ENCODE results near the gene CAPZB.

CAPZB gene

GRCh38 chr1:19435181-19435580 lies 50.2 kb downstream of the CAPZB start:
- Histone ChIP-seq H3K9me3 (ENCODE audit: control insufficient read depth, low read length) (no peaks in the 10 kb centered on the region), H3K36me3 (ENCODE audit: control insufficient read depth, insufficient read depth, low read length, severe bottlenecking) (no peaks in the 10 kb centered on the region), H3K27me3 (replicated peaks; ENCODE audit: control insufficient read depth, insufficient read depth, low read length) (no peaks in the 10 kb centered on the region), H3K4me3 (ENCODE audit: low read length) (peak overlapping the region; percentile 42), H3K9ac (ENCODE audit: low read length) (peak overlapping the region; percentile 46), H3K4me1 (ENCODE audit: control insufficient read depth, insufficient read depth, low read length) (peaks cover 81% of the 10 kb centered on the region)
- DNase-seq (ENCODE audit: low read depth): peak; percentile 90

- Histone ChIP-seq H3K4me1 (ENCODE audit: control insufficient read depth, insufficient read depth, low read length) (peaks cover 77% of the 10 kb centered on the region), H3K9ac (ENCODE audit: low read length) (no peak overlapping the region), H3K36me3 (ENCODE audit: control insufficient read depth, insufficient read depth, low read length, severe bottlenecking) (no peaks in the 10 kb centered on the region), H3K4me3 (ENCODE audit: low read length) (no peak overlapping the region), H3K27me3 (replicated peaks; ENCODE audit: control insufficient read depth, insufficient read depth, low read length) (no peaks in the 10 kb centered on the region), H3K9me3 (ENCODE audit: control insufficient read depth, low read length) (no peaks in the 10 kb centered on the region)
- no peak for DNase-seq (ENCODE audit: low read depth)
These were observed 51.7 kb downstream of the CAPZB start for GRCh38 chr1:19433719-19433998.

- DNase-seq (ENCODE audit: low read depth): no peak
- H3K9me3 ChIP-seq (ENCODE audit: control insufficient read depth, low read length): no peaks in the 10 kb centered on the region
- H3K4me1 ChIP-seq (ENCODE audit: control insufficient read depth, insufficient read depth, low read length): peaks cover 72% of the 10 kb centered on the region
These were observed 52.2 kb downstream of the CAPZB start for GRCh38 chr1:19432943-19433718.

GRCh38 chr1:19430121-19431068 lies 54.9 kb downstream of the CAPZB start:
- H3K4me1 ChIP-seq (ENCODE audit: control insufficient read depth, insufficient read depth, low read length): peaks cover 71% of the 10 kb centered on the region
- H3K36me3 ChIP-seq (ENCODE audit: control insufficient read depth, insufficient read depth, low read length, severe bottlenecking): no peaks in the 10 kb centered on the region
- no peaks in the 10 kb centered on the region for H3K27me3 ChIP-seq (replicated peaks; ENCODE audit: control insufficient read depth, insufficient read depth, low read length)
- peak overlapping the region; percentile 5 for H3K9ac ChIP-seq (ENCODE audit: low read length)
- no peak overlapping the region for H3K4me3 ChIP-seq (ENCODE audit: low read length)
- no peaks in the 10 kb centered on the region for H3K9me3 ChIP-seq (ENCODE audit: control insufficient read depth, low read length)
- DNase-seq (ENCODE audit: low read depth): peak; percentile 61

More at GRCh38 chr1:19432943-19433718, 52.2 kb downstream of the CAPZB start:
- Histone ChIP-seq H3K36me3 (ENCODE audit: control insufficient read depth, insufficient read depth, low read length, severe bottlenecking) (no peaks in the 10 kb centered on the region), H3K27me3 (replicated peaks; ENCODE audit: control insufficient read depth, insufficient read depth, low read length) (no peaks in the 10 kb centered on the region), H3K9ac (ENCODE audit: low read length) (no peak overlapping the region), H3K4me3 (ENCODE audit: low read length) (no peak overlapping the region)

GRCh38 chr1:19429611-19430010 lies 55.7 kb downstream of the CAPZB start:
- no peak overlapping the region for H3K4me3 ChIP-seq (ENCODE audit: low read length)
- H3K9me3 ChIP-seq (ENCODE audit: control insufficient read depth, low read length): no peaks in the 10 kb centered on the region
- DNase-seq (ENCODE audit: low read depth): no peak
- no peaks in the 10 kb centered on the region for H3K36me3 ChIP-seq (ENCODE audit: control insufficient read depth, insufficient read depth, low read length, severe bottlenecking)
- H3K9ac ChIP-seq (ENCODE audit: low read length): no peak overlapping the region
- H3K4me1 ChIP-seq (ENCODE audit: control insufficient read depth, insufficient read depth, low read length): peaks cover 71% of the 10 kb centered on the region
- H3K27me3 ChIP-seq (replicated peaks; ENCODE audit: control insufficient read depth, insufficient read depth, low read length): no peaks in the 10 kb centered on the region

- DNase-seq (ENCODE audit: low read depth): peak; percentile 44
- H3K9ac ChIP-seq (ENCODE audit: low read length): peak overlapping the region; percentile 65
- peaks cover 67% of the 10 kb centered on the region for H3K4me1 ChIP-seq (ENCODE audit: control insufficient read depth, insufficient read depth, low read length)
- no peaks in the 10 kb centered on the region for H3K27me3 ChIP-seq (replicated peaks; ENCODE audit: control insufficient read depth, insufficient read depth, low read length)
- no peaks in the 10 kb centered on the region for H3K36me3 ChIP-seq (ENCODE audit: control insufficient read depth, insufficient read depth, low read length, severe bottlenecking)
- no peaks in the 10 kb centered on the region for H3K9me3 ChIP-seq (ENCODE audit: control insufficient read depth, low read length)
- H3K4me3 ChIP-seq (ENCODE audit: low read length): peak overlapping the region; percentile 4
These were observed 58.1 kb downstream of the CAPZB start for GRCh38 chr1:19427087-19427781.

- DNase-seq (ENCODE audit: low read depth): no peak
- Histone ChIP-seq H3K9me3 (ENCODE audit: control insufficient read depth, low read length) (no peaks in the 10 kb centered on the region), H3K4me1 (ENCODE audit: control insufficient read depth, insufficient read depth, low read length) (peaks cover 68% of the 10 kb centered on the region)
These were observed 58.8 kb downstream of the CAPZB start for GRCh38 chr1:19426294-19427086.

GRCh38 chr1:19425646-19426239 lies 59.6 kb downstream of the CAPZB start:
- H3K4me3 ChIP-seq (ENCODE audit: low read length): no peak overlapping the region
- H3K9me3 ChIP-seq (ENCODE audit: control insufficient read depth, low read length): no peaks in the 10 kb centered on the region
- peaks cover 73% of the 10 kb centered on the region for H3K4me1 ChIP-seq (ENCODE audit: control insufficient read depth, insufficient read depth, low read length)
- H3K27me3 ChIP-seq (replicated peaks; ENCODE audit: control insufficient read depth, insufficient read depth, low read length): no peaks in the 10 kb centered on the region
- H3K9ac ChIP-seq (ENCODE audit: low read length): no peak overlapping the region
- no peaks in the 10 kb centered on the region for H3K36me3 ChIP-seq (ENCODE audit: control insufficient read depth, insufficient read depth, low read length, severe bottlenecking)
- DNase-seq (ENCODE audit: low read depth): no peak

More at GRCh38 chr1:19426294-19427086, 58.8 kb downstream of the CAPZB start:
- Histone ChIP-seq H3K27me3 (replicated peaks; ENCODE audit: control insufficient read depth, insufficient read depth, low read length) (no peaks in the 10 kb centered on the region), H3K36me3 (ENCODE audit: control insufficient read depth, insufficient read depth, low read length, severe bottlenecking) (no peaks in the 10 kb centered on the region), H3K4me3 (ENCODE audit: low read length) (no peak overlapping the region), H3K9ac (ENCODE audit: low read length) (peak overlapping the region; percentile 65)

- DNase-seq (ENCODE audit: low read depth): no peak
- H3K4me1 ChIP-seq (ENCODE audit: control insufficient read depth, insufficient read depth, low read length): peaks cover 65% of the 10 kb centered on the region
- H3K36me3 ChIP-seq (ENCODE audit: control insufficient read depth, insufficient read depth, low read length, severe bottlenecking): no peaks in the 10 kb centered on the region
- no peaks in the 10 kb centered on the region for H3K27me3 ChIP-seq (replicated peaks; ENCODE audit: control insufficient read depth, insufficient read depth, low read length)
- no peaks in the 10 kb centered on the region for H3K9me3 ChIP-seq (ENCODE audit: control insufficient read depth, low read length)
- H3K4me3 ChIP-seq (ENCODE audit: low read length): no peak overlapping the region
- no peak overlapping the region for H3K9ac ChIP-seq (ENCODE audit: low read length)
These were observed 60.4 kb downstream of the CAPZB start for GRCh38 chr1:19424651-19425570.
